ENCODE results near the gene RAB6B.

DNA sequence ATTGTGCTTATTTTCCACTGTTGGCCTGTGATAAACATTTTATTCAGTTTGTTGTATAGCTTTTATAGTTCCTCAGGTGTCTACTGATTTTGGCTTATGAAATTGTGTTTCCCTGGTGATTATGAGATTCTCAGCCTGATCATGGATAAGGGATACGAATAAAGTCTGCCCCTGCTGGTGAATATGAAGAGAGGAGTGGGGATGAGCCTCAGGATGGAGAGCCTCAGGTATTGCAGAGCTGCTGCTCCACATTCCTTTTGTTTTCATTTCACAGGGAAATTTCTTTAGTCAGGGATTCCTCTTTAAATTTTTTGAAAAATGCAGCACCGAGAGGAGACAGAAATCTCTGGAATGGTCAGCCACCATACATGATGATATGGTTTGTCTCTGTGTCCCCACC lies 14.7 kb upstream of the RAB6B start:
- TF ChIP-seq ZNF274 (IDR thresholded peaks at IDR 0.05; ENCODE audit: borderline replicate concordance, extremely low read depth, low read length) (no peak), EGR1 (IDR thresholded peaks at IDR 0.05; ENCODE audit: borderline replicate concordance, low read depth, low read length) (no peak), CBX5 (IDR thresholded peaks at IDR 0.05; ENCODE audit: low read depth, low read length) (no peak), TEAD4 (IDR thresholded peaks at IDR 0.05; ENCODE audit: low read depth, low read length) (no peak), POLR2A (IDR thresholded peaks at IDR 0.05; ENCODE audit: control extremely low read depth in 1 of 2, low read depth in 2 of 2, low read length in 2 of 2) (no peak), EZH2 (IDR thresholded peaks at IDR 0.05; ENCODE audit: low read depth, low read length, severe bottlenecking) (no peak), FOSL1 (IDR thresholded peaks at IDR 0.05; ENCODE audit: insufficient read depth, low read depth, low read length) (no peak), KDM4A (IDR thresholded peaks at IDR 0.05; ENCODE audit: low read depth, low read length, severe bottlenecking) (no peak)
- TF ChIP-seq, protein P1, sequence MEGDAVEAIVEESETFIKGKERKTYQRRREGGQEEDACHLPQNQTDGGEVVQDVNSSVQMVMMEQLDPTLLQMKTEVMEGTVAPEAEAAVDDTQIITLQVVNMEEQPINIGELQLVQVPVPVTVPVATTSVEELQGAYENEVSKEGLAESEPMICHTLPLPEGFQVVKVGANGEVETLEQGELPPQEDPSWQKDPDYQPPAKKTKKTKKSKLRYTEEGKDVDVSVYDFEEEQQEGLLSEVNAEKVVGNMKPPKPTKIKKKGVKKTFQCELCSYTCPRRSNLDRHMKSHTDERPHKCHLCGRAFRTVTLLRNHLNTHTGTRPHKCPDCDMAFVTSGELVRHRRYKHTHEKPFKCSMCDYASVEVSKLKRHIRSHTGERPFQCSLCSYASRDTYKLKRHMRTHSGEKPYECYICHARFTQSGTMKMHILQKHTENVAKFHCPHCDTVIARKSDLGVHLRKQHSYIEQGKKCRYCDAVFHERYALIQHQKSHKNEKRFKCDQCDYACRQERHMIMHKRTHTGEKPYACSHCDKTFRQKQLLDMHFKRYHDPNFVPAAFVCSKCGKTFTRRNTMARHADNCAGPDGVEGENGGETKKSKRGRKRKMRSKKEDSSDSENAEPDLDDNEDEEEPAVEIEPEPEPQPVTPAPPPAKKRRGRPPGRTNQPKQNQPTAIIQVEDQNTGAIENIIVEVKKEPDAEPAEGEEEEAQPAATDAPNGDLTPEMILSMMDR (IDR thresholded peaks at IDR 0.05; ENCODE audit: control extremely low read depth in 1 of 3, insufficient read depth in 1 of 3, low read depth in 1 of 3, low read length in 3 of 3), result peak; percentile 9 to 60 (median 18); a peak in 3 of 4 replicates
- TF ChIP-seq, protein P2, sequence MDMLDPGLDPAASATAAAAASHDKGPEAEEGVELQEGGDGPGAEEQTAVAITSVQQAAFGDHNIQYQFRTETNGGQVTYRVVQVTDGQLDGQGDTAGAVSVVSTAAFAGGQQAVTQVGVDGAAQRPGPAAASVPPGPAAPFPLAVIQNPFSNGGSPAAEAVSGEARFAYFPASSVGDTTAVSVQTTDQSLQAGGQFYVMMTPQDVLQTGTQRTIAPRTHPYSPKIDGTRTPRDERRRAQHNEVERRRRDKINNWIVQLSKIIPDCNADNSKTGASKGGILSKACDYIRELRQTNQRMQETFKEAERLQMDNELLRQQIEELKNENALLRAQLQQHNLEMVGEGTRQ (IDR thresholded peaks at IDR 0.05; ENCODE audit: low read length), result no peak
- TF ChIP-seq, protein P3, sequence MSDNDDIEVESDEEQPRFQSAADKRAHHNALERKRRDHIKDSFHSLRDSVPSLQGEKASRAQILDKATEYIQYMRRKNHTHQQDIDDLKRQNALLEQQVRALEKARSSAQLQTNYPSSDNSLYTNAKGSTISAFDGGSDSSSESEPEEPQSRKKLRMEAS (IDR thresholded peaks at IDR 0.05), result no peak
- TF ChIP-seq, protein P4, sequence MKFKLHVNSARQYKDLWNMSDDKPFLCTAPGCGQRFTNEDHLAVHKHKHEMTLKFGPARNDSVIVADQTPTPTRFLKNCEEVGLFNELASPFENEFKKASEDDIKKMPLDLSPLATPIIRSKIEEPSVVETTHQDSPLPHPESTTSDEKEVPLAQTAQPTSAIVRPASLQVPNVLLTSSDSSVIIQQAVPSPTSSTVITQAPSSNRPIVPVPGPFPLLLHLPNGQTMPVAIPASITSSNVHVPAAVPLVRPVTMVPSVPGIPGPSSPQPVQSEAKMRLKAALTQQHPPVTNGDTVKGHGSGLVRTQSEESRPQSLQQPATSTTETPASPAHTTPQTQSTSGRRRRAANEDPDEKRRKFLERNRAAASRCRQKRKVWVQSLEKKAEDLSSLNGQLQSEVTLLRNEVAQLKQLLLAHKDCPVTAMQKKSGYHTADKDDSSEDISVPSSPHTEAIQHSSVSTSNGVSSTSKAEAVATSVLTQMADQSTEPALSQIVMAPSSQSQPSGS (IDR thresholded peaks at IDR 0.05; ENCODE audit: low read length), result no peak

Measured in H1 (cell line).